Neural cell (in vitro differentiated cells): Measurements from ENCODE around the gene ADGRG3.

Source experiments
- CTCF ChIP-seq: fragments of 450-650 bp; IDR thresholded peaks from 2 replicates; pipeline ENCODE4 v1.5.1; 2014; ENCODE audit warnings: antibody characterized with exemption, mild to moderate bottlenecking, moderate library complexity; ENCODE audit not compliant: poor library complexity, severe bottlenecking
- EP300 ChIP-seq: fragments of 450-650 bp; conservative IDR thresholded peaks from 2 replicates; pipeline ENCODE4 v1.6.1; 2014; ENCODE audit warnings: antibody characterized with exemption, mild to moderate bottlenecking, moderate library complexity; ENCODE audit not compliant: poor library complexity, severe bottlenecking
- EZH2 ChIP-seq: fragments of 200-600, 300-800 bp; shearing (Covaris generic), sonication (generic); IDR thresholded peaks from 2 replicates; pipeline ENCODE4 v1.6.1; 2014; ENCODE audit warnings: antibody characterized with exemption, low read length, borderline replicate concordance, mild to moderate bottlenecking; ENCODE audit not compliant: insufficient read depth, poor library complexity, severe bottlenecking
- MXI1 ChIP-seq: fragments of 450-650 bp; conservative IDR thresholded peaks from 2 replicates; pipeline ENCODE4 v1.6.1; 2014; ENCODE audit warnings: antibody characterized with exemption, mild to moderate bottlenecking; ENCODE audit not compliant: poor library complexity, severe bottlenecking
- POLR2AphosphoS5 ChIP-seq: IDR thresholded peaks from 2 replicates; pipeline ENCODE4 v1.6.1; 2012
- RAD21 ChIP-seq: fragments of 450-650 bp; conservative IDR thresholded peaks from 2 replicates; pipeline ENCODE4 v1.6.1; 2014; ENCODE audit warnings: antibody characterized with exemption, mild to moderate bottlenecking, moderate library complexity
- REST ChIP-seq: IDR thresholded peaks from 2 replicates; pipeline ENCODE4 v1.6.1; 2012; ENCODE audit warnings: borderline replicate concordance
- TAF1 ChIP-seq: IDR thresholded peaks from 2 replicates; pipeline ENCODE4 v1.6.1; 2012; ENCODE audit warnings: low read depth

GRCh38 chr16:57646388-57647039, 21.6 kb upstream of the ADGRG3 start:
- TF ChIP-seq CTCF (no peak), EP300 (no peak), EZH2 (no peak), POLR2AphosphoS5 (no peak), REST (no peak), RAD21 (no peak), TAF1 (no peak), MXI1 (no peak)
